Liver (tissue), 9 donors: ENCODE results near the gene BMX. TPM values are rescaled to one million over a fixed set of nuclear protein-coding genes. Genes with fewer than 3 reads are reported as not detected.

ENCODE experiments used
- DNase-seq: peaks from one replicate; pipeline ENCODE4 v3.0.0-alpha.2; 2017; ENCODE audit warnings: low spot score
- H3K27ac ChIP-seq, 2 donors: one replicate each; pipeline ENCODE4 v1.7.0; 2013; ENCODE audit warnings: inconsistent platforms in 2 of 2, low read length in 2 of 2, control low read depth in 1 of 2, low read depth in 1 of 2, mild to moderate bottlenecking in 1 of 2
- H3K27me3 ChIP-seq, 4 donors: one replicate each; pipeline versions ENCODE4 v1.6.1 to v1.7.0; 2013; ENCODE audit warnings: low read length in 3 of 4, inconsistent platforms in 1 of 4, mild to moderate bottlenecking in 1 of 4, moderate library complexity in 1 of 4; ENCODE audit not compliant: control insufficient read depth in 4 of 4, insufficient read depth in 4 of 4
- H3K36me3 ChIP-seq, 4 donors: one replicate each; pipeline versions ENCODE4 v1.6.1 to v1.7.0; 2013; ENCODE audit warnings: low read length in 3 of 4, mild to moderate bottlenecking in 3 of 4, low read depth in 1 of 4, moderate library complexity in 1 of 4; ENCODE audit not compliant: control insufficient read depth in 4 of 4, insufficient read depth in 3 of 4
- H3K4me1 ChIP-seq, 4 donors: one replicate each; pipeline versions ENCODE4 v1.6.1 to v1.7.0; 2013; ENCODE audit warnings: low read length in 3 of 4, mild to moderate bottlenecking in 3 of 4, moderate library complexity in 1 of 4; ENCODE audit not compliant: control insufficient read depth in 4 of 4, insufficient read depth in 4 of 4
- H3K4me3 ChIP-seq, 3 donors: one replicate each; pipeline versions ENCODE4 v1.6.1 to v1.7.0; 2013; ENCODE audit warnings: low read length in 3 of 3, control low read depth in 1 of 3, low read depth in 1 of 3, mild to moderate bottlenecking in 1 of 3
- H3K9ac ChIP-seq, 2 donors: one replicate each; pipeline ENCODE4 v1.7.0; 2013; ENCODE audit warnings: low read length in 2 of 2, mild to moderate bottlenecking in 2 of 2, moderate library complexity in 2 of 2, control low read depth in 1 of 2, low read depth in 1 of 2
- H3K9me3 ChIP-seq, 4 donors: one replicate each; pipeline versions ENCODE4 v1.6.1 to v1.7.0; 2013; ENCODE audit warnings: low read length in 3 of 4; ENCODE audit not compliant: control insufficient read depth in 4 of 4
- FOXA2 ChIP-seq: IDR thresholded peaks from 2 replicates; pipeline ENCODE4 v1.6.1; 2016; ENCODE audit warnings: antibody characterized with exemption
- GABPA ChIP-seq, 2 donors: IDR thresholded peaks in 1 of 2; conservative IDR thresholded peaks in 1 of 2; 2 replicates each; pipeline ENCODE4 v1.6.1; 2016; ENCODE audit warnings: antibody characterized with exemption in 2 of 2, mild to moderate bottlenecking in 1 of 2, moderate library complexity in 1 of 2
- HNF4A ChIP-seq, 2 donors: conservative IDR thresholded peaks; 2 replicates each; pipeline ENCODE4 v1.6.1; 2016; ENCODE audit warnings: antibody characterized with exemption in 2 of 2, mild to moderate bottlenecking in 2 of 2
- HNF4G ChIP-seq: IDR thresholded peaks from 2 replicates; pipeline ENCODE4 v1.6.1; 2016; ENCODE audit warnings: antibody characterized with exemption
- JUND ChIP-seq, 2 donors: IDR thresholded peaks; 2 replicates each; pipeline ENCODE4 v1.6.1; 2016; ENCODE audit warnings: antibody characterized with exemption in 2 of 2
- RAD21 ChIP-seq, 2 donors: IDR thresholded peaks; 2 replicates each; pipeline ENCODE4 v1.6.1; 2016; ENCODE audit warnings: antibody characterized with exemption in 2 of 2, mild to moderate bottlenecking in 2 of 2
- TAF1 ChIP-seq: conservative IDR thresholded peaks from 2 replicates; pipeline ENCODE4 v1.6.1; 2016; ENCODE audit warnings: antibody characterized with exemption, mild to moderate bottlenecking
- YY1 ChIP-seq: IDR thresholded peaks from 2 replicates; pipeline ENCODE4 v1.6.1; 2016; ENCODE audit warnings: antibody characterized with exemption, mild to moderate bottlenecking
- WGBS: extraction: QIAGEN DNeasy Blood & Tissue Kit; methylation state at CpG from one replicate; pipeline ENCODE4 v1.1.7; 2013; 5-methylcytosine and 5-hydroxymethylcytosine counted together
- polyA plus RNA-seq, 2 donors: library from polyadenylated mRNA; stranded (reverse) in 1 of 2; unstranded in 1 of 2; fragments of 200-250 nt in 1 of 2; fragments of >200 nt in 1 of 2; fragmentation: Nextera tagmentation in 1 of 2; extraction: Ambion mirVana in 1 of 2; gene quantifications; one replicate each; pipeline versions ENCODE4 v1.2.1 to v1.2.3, GENCODE V29; 2013 to 2015
- total RNA-seq, 2 donors: library from RNA; depleted of rRNA; stranded (reverse); fragments of >200 nt; gene quantifications; one replicate each; pipeline ENCODE4 v1.2.3, GENCODE V29; 2014
- TF ChIP-seq, protein P1 (sequence below): IDR thresholded peaks from 2 replicates; pipeline ENCODE4 v1.6.1; 2016; ENCODE audit warnings: antibody characterized with exemption
- TF ChIP-seq, protein P2 (sequence below): IDR thresholded peaks from 2 replicates; pipeline ENCODE4 v1.6.1; 2016; ENCODE audit warnings: antibody characterized with exemption
- donor health status: healthy.
- donor health status: healthy.
- donor health status: healthy.
- donor health status: healthy.
- donor health status: healthy.

Gene BMX
- total and polyA plus RNA-seq, 4 donors = 0.23 to 0.67 (median 0.33) TPM

DNA sequence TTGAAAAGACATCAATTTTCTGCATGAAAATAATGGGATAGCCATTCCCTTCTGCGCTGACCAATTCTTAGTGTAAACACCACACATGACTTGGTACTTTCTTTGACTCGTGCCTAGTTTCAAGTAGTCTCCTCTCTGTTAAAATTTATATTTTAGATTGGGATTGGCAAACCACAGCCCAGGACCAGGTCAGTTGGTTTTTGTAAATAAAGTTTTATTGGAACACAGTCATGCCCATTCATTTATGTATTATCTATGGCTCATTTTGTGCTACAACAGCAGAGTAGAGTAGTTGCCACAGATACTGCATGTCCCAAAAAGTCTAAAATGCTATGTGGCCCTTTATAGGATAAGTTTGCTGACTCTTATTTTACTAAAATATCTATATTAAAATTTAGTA, 46.7 kb downstream of the BMX start:
- Histone ChIP-seq H3K9ac (no peak overlapping the region), H3K4me3 (no peak overlapping the region), H3K27me3 (peaks cover 0 to 3% (median 0%) of the 10 kb centered on the region in 4 donors), H3K4me1 (no peaks in the 10 kb centered on the region), H3K9me3 (no peaks in the 10 kb centered on the region), H3K27ac (no peak overlapping the region), H3K36me3 (no peaks in the 10 kb centered on the region)
- TF ChIP-seq FOXA2 = no peak
- no peak for TF ChIP-seq RAD21 (IDR thresholded peaks at IDR 0.05)
- TF ChIP-seq GABPA (IDR thresholded peaks at IDR 0.05 in 1 of 2, conservative IDR thresholded peaks at IDR 0.05 in 1 of 2) = no peak
- no peak for TF ChIP-seq JUND (IDR thresholded peaks at IDR 0.05)
- TF ChIP-seq HNF4G = no peak
- no peak for TF ChIP-seq HNF4A (conservative IDR thresholded peaks at IDR 0.05)
- WGBS = 85% methylated on average over 2 of the region's 2 CpGs
- DNase-seq = no peak

DNA sequence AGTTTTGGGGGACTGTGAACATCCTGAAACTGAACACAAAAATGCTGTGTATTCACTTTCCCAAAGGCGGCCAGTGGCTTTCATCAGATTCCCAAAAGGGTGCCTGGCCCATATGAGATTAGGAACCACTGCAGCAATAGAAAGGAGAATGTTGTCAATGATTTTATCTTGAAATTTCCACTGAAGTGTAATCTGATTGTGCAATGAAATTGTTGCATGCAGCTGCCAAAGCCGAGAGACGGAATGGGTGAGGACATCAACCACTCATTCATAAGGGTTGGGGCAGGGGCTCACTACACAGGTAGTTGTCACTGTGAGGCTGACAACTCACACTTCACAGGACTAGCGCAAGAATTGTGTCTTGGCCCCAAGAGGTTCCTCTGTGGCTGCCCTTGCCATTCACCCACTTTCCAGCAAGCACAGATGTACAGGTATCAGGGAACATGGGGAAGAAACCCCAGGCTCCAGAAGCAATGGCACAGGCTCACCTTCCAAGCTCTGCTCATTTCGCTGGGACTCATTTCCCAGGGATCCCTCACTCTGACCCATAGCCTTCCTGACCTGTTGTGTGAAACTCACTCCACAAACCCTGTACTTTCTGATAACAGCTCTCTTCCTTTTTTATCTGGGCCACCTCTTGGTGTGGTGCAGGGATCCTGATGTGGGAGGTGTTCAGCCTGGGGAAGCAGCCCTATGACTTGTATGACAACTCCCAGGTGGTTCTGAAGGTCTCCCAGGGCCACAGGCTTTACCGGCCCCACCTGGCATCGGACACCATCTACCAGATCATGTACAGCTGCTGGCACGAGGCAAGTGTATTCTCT, 48.8 kb downstream of the BMX start:
- peaks cover 0 to 3% (median 0%) of the 10 kb centered on the region in 4 donors for H3K27me3 ChIP-seq
- 79% methylated on average over 8 of the region's 8 CpGs for WGBS
- H3K9me3 ChIP-seq = no peaks in the 10 kb centered on the region
- no peaks in the 10 kb centered on the region for H3K4me1 ChIP-seq
- TF ChIP-seq HNF4G (no peak), FOXA2 (no peak), TAF1 (no peak), YY1 (no peak), JUND (IDR thresholded peaks at IDR 0.05) (no peak)
- H3K4me3 ChIP-seq = no peak overlapping the region
- no peak overlapping the region for H3K9ac ChIP-seq
- DNase-seq = no peak
- H3K27ac ChIP-seq = no peak overlapping the region
- no peaks in the 10 kb centered on the region for H3K36me3 ChIP-seq

DNA sequence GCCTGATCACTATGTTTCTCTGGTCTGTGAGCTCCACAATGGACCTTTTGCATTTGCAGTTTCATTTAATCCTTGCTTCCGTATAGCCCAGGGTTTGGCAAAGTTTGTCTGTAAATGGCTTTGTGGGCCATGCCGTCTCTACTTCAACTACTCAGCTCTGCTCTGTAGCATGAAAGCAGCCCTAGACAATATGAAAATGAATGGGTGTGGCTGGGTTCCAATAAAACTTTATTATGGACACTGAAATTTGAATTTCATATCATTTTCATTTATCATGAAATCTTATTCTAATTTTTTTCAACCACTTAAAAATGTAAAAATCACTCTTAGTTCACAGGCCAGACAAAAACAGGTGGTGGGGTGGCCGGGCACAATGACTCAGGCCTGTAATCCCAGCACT, 58.6 kb downstream of the BMX start:
- no peak overlapping the region for H3K4me3 ChIP-seq
- 96% methylated on average over 3 of the region's 3 CpGs for WGBS
- TF ChIP-seq RAD21 (IDR thresholded peaks at IDR 0.05) (no peak), GABPA (IDR thresholded peaks at IDR 0.05 in 1 of 2, conservative IDR thresholded peaks at IDR 0.05 in 1 of 2) (no peak), JUND (IDR thresholded peaks at IDR 0.05) (no peak)
- TF ChIP-seq, protein P1, sequence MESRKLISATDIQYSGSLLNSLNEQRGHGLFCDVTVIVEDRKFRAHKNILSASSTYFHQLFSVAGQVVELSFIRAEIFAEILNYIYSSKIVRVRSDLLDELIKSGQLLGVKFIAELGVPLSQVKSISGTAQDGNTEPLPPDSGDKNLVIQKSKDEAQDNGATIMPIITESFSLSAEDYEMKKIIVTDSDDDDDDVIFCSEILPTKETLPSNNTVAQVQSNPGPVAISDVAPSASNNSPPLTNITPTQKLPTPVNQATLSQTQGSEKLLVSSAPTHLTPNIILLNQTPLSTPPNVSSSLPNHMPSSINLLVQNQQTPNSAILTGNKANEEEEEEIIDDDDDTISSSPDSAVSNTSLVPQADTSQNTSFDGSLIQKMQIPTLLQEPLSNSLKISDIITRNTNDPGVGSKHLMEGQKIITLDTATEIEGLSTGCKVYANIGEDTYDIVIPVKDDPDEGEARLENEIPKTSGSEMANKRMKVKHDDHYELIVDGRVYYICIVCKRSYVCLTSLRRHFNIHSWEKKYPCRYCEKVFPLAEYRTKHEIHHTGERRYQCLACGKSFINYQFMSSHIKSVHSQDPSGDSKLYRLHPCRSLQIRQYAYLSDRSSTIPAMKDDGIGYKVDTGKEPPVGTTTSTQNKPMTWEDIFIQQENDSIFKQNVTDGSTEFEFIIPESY = no peak
- TF ChIP-seq, protein P2, sequence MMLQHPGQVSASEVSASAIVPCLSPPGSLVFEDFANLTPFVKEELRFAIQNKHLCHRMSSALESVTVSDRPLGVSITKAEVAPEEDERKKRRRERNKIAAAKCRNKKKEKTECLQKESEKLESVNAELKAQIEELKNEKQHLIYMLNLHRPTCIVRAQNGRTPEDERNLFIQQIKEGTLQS = no peak

More for the DNA sequence above, 58.6 kb downstream of the BMX start:
- no peaks in the 10 kb centered on the region for H3K4me1 ChIP-seq
- peaks cover 0 to 2% (median 0%) of the 10 kb centered on the region in 4 donors for H3K36me3 ChIP-seq
- H3K27ac ChIP-seq = no peak overlapping the region
- no peaks in the 10 kb centered on the region for H3K9me3 ChIP-seq
- DNase-seq = no peak
- peaks cover 0 to 4% (median 0%) of the 10 kb centered on the region in 4 donors for H3K27me3 ChIP-seq
- no peak overlapping the region for H3K9ac ChIP-seq
